ENCODE measurements around the gene CARD18.

DNA sequence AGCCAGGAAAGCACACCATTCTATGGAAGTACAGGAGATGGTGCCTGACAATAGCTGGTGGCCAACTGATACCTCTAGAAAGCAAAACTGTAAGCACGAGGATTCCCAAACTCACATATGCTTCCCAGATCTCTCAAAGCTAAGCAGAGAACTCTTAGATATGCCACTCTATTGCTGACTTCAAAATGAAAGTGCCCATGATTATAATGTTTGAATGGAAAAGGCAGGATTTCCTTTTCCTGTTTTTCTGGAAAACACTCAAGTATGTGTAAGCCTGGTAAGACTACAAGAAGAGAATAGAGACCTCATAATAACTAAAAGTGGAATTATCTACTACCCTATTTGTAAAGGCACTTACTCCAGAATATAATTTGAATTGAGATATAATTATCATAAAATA, 2.6 kb upstream of the CARD18 start:
- TF ChIP-seq TAF1 (IDR thresholded peaks at IDR 0.05; ENCODE audit: borderline replicate concordance, low read depth, low read length) (no peak), POLR2AphosphoS5 (IDR thresholded peaks at IDR 0.05; ENCODE audit: low read depth, low read length) (no peak)
